ENCODE data around the gene SREBF1. TPM values are rescaled to one million over a fixed set of nuclear protein-coding genes. Genes with fewer than 3 reads are reported as not detected.

The SREBF1 gene
- total and polyA plus RNA-seq, 2 of the 8 experiments (the other 6 are each of a cell fraction or from before 2014, with no cell fraction given) = 28.6 to 70.8 TPM

- no peak overlapping the region for H3K4me2 ChIP-seq (ENCODE audit: insufficient read depth in 1 of 2, low read depth in 2 of 2, low read length in 2 of 2)
- H2AFZ ChIP-seq (ENCODE audit: low read length) = no peak overlapping the region
- H3K4ac ChIP-seq (replicated peaks; ENCODE audit: insufficient read length, low read depth, low read length) = no peak overlapping the region
- H3K79me1 ChIP-seq (ENCODE audit: low read depth, low read length) = no peaks in the 10 kb centered on the region
- DNase-seq (ENCODE audit: low read depth in 1 of 2, low spot score in 2 of 2) (no peak), FAIRE-seq (no peak)
- H3K23me2 ChIP-seq (ENCODE audit: low read depth, low read length) = peaks cover 1% of the 10 kb centered on the region; the same call in 1 of the 2 replicates
- H4K20me1 ChIP-seq (replicated peaks in 1 of 2; ENCODE audit: control insufficient read depth in 1 of 2, insufficient read depth in 2 of 2, low read length in 2 of 2) = peaks cover 0 to 1% of the 10 kb centered on the region in 2 experiments
- no peak overlapping the region for H2BK120ac ChIP-seq (replicated peaks; ENCODE audit: low read depth, low read length)
- no peak overlapping the region for H4K5ac ChIP-seq (ENCODE audit: insufficient read length, low read depth, low read length)
- no peaks in the 10 kb centered on the region for H3K79me2 ChIP-seq (ENCODE audit: control insufficient read depth in 1 of 2, insufficient read depth in 2 of 2, low read length in 2 of 2)
- peaks cover 0 to 8% (median 5%) of the 10 kb centered on the region in 4 experiments; a peak in 3 of 7 replicates for H3K4me1 ChIP-seq (replicated peaks in 1 of 4; ENCODE audit: control insufficient read depth in 3 of 4, insufficient read depth in 4 of 4, low read length in 3 of 4)
- H3K23ac ChIP-seq (ENCODE audit: insufficient read length) = no peak overlapping the region
- H3K14ac ChIP-seq (ENCODE audit: insufficient read length) = no peak overlapping the region
- no peaks in the 10 kb centered on the region for H3K9me3 ChIP-seq (ENCODE audit: insufficient read depth in 2 of 2, low read depth in 1 of 2, low read length in 1 of 2)
- H2AK5ac ChIP-seq (ENCODE audit: low read depth, low read length) = no peak overlapping the region
- peaks cover 0 to 2% (median 0%) of the 10 kb centered on the region in 4 experiments; a peak in 2 of 7 replicates for H3K27me3 ChIP-seq (replicated peaks in 1 of 4; ENCODE audit: control insufficient read depth in 3 of 4, extremely low read depth in 1 of 4, insufficient read depth in 3 of 4, low read length in 3 of 4)
- no peak overlapping the region for H3K4me3 ChIP-seq (ENCODE audit: extremely low read depth in 1 of 4, insufficient read depth in 2 of 4, low read depth in 3 of 4, low read length in 4 of 4)
- no peak overlapping the region for H2BK5ac ChIP-seq (ENCODE audit: low read depth, low read length)
- H2BK20ac ChIP-seq (ENCODE audit: low read length) = 0 out of 2 replicates have a peak overlapping the region, but pooled peaks have one; percentile 48
- no peak for TF ChIP-seq SIN3A (conservative IDR thresholded peaks at IDR 0.05 in 1 of 2, IDR thresholded peaks at IDR 0.05 in 1 of 2; ENCODE audit: low read depth in 1 of 2, low read length in 2 of 2)
- no peak for TF ChIP-seq CTCF (IDR thresholded peaks at IDR 0.05; ENCODE audit: control extremely low read depth in 1 of 3, insufficient read depth in 1 of 3, low read depth in 1 of 3, low read length in 3 of 3)
- no peak for TF ChIP-seq CREB1 (IDR thresholded peaks at IDR 0.05)
- peak overlapping the region; percentile 48; the same call in 1 of the 2 replicates for H3K18ac ChIP-seq (ENCODE audit: extremely low read depth, low read length)
- 88% methylated on average over 22 of the region's 25 CpGs; no CpG with 5 or more reads in 1 of the 2 experiments for WGBS, 2 experiments (ENCODE audit: extremely low coverage in 1 of 2, insufficient coverage in 1 of 2, insufficient read length in 1 of 2, insufficient replicate concordance in 2 of 2, low coverage in 1 of 2, low lambda C conversion rate in 2 of 2, missing lambda C conversion rate in 1 of 2)
- H2BK15ac ChIP-seq (ENCODE audit: low read length) = no peak overlapping the region
- H2BK12ac ChIP-seq (ENCODE audit: low read depth, low read length) = no peak overlapping the region
- H3K9ac ChIP-seq (replicated peaks in 1 of 4; ENCODE audit: extremely low read depth in 1 of 4, low read depth in 3 of 4, low read length in 3 of 4) = no peak overlapping the region
- ChIA-PET POLR2A (ENCODE audit: partially characterized antibody) (no interaction called here), CTCF (ENCODE audit: partially characterized antibody) (interaction anchor here (0.6 to 1.8 kb wide), 8 partner anchors 11 to 74 kb away, joined by 3 to 6 read pairs (median 4); no protein-coding TSS in a partner anchor)
- H3K36me3 ChIP-seq (ENCODE audit: control insufficient read depth in 2 of 4, insufficient read depth in 4 of 4, low read length in 3 of 4) = no peaks in the 10 kb centered on the region
- no peak overlapping the region for H3K56ac ChIP-seq (replicated peaks; ENCODE audit: insufficient read length, low read depth, low read length)
- no peak overlapping the region for H3K27ac ChIP-seq (ENCODE audit: low read depth, low read length)
- no peak overlapping the region for H4K91ac ChIP-seq (replicated peaks; ENCODE audit: insufficient read length, low read length)
- H4K8ac ChIP-seq (ENCODE audit: extremely low read depth, insufficient read depth, low read length) = no peak overlapping the region
These were observed 66.7 kb downstream of the SREBF1 start for GRCh38 chr17:17769869-17770631.
